OCI-LY3 (cell line): Measurements from ENCODE around the gene KRTAP5-4.
"Not testable (repeated sequence)": the region's sequence is repeated elsewhere in the genome, so short reads cannot be mapped to it uniquely, and the experiment has no call there.

Source experiments
- H2AFZ ChIP-seq: fragments of 200-600, 300-600 bp; shearing (Covaris generic); 2 replicates; pipeline ENCODE4 v1.6.0; 2014; ENCODE audit warnings: antibody characterized with exemption, low read depth, low read length
- H3K27ac ChIP-seq: fragments of 200-600, 300-600 bp; sonication (generic); 2 replicates; pipeline ENCODE4 v1.5.1; 2014; ENCODE audit warnings: mild to moderate bottlenecking, low read length, moderate library complexity, mixed read lengths
- H3K27me3 ChIP-seq: fragments of 200-600, 300-600 bp; sonication (generic); 2 replicates; pipeline ENCODE4 v1.6.1; 2014; ENCODE audit warnings: low read depth, low read length, mixed read lengths
- H3K36me3 ChIP-seq: fragments of 200-600, 300-600 bp; sonication (generic); replicated peaks from 2 replicates; pipeline ENCODE3; 2014; ENCODE audit warnings: low read depth, low read length, mixed read lengths
- H3K4me1 ChIP-seq: fragments of 300-600, 200-600 bp; sonication (generic); 2 replicates; pipeline ENCODE4 v1.6.1; 2014; ENCODE audit warnings: low read length, mixed read lengths
- H3K4me2 ChIP-seq: fragments of 200-600, 300-600 bp; sonication (generic); 2 replicates; pipeline ENCODE4 v1.6.1; 2014; ENCODE audit warnings: low read length, mixed read lengths
- H3K4me3 ChIP-seq: fragments of 300-600, 200-600 bp; sonication (generic); 2 replicates; pipeline ENCODE4 v1.5.1; 2014; ENCODE audit warnings: antibody characterized with exemption, mild to moderate bottlenecking, low read length, moderate library complexity
- H3K79me2 ChIP-seq: fragments of 300-600, 200-600 bp; shearing (Covaris generic); 2 replicates; pipeline ENCODE4 v1.6.1; 2014; ENCODE audit warnings: mild to moderate bottlenecking, low read length, mixed read lengths
- H3K9ac ChIP-seq: fragments of 300-600, 200-600 bp; shearing (Covaris generic); 2 replicates; pipeline ENCODE4 v1.6.0; 2014; ENCODE audit warnings: mild to moderate bottlenecking, low read length, moderate library complexity
- H3K9me3 ChIP-seq: fragments of 200-600, 300-600 bp; shearing (Covaris generic); 2 replicates; pipeline ENCODE4 v1.6.1; 2014; ENCODE audit warnings: low read length, mixed read lengths; ENCODE audit not compliant: insufficient read depth
- H4K20me1 ChIP-seq: fragments of 200-600, 300-600 bp; sonication (generic); 2 replicates; pipeline ENCODE4 v1.6.1; 2016; ENCODE audit warnings: low read length, mixed read lengths; ENCODE audit not compliant: insufficient read depth
- EZH2phosphoT487 ChIP-seq: fragments of 200-600 bp; shearing (Covaris generic); IDR thresholded peaks from 2 replicates; pipeline ENCODE4 v1.6.1; 2018; ENCODE audit warnings: antibody characterized with exemption, mixed run types, low read depth
- TF ChIP-seq, protein P1 (sequence below): fragments of 200-600, 300-600 bp; sonication (generic); IDR thresholded peaks from 2 replicates; pipeline ENCODE4 v1.5.1; 2014; ENCODE audit warnings: antibody characterized with exemption, low read length, low read depth

KRTAP5-4 gene

DNA sequence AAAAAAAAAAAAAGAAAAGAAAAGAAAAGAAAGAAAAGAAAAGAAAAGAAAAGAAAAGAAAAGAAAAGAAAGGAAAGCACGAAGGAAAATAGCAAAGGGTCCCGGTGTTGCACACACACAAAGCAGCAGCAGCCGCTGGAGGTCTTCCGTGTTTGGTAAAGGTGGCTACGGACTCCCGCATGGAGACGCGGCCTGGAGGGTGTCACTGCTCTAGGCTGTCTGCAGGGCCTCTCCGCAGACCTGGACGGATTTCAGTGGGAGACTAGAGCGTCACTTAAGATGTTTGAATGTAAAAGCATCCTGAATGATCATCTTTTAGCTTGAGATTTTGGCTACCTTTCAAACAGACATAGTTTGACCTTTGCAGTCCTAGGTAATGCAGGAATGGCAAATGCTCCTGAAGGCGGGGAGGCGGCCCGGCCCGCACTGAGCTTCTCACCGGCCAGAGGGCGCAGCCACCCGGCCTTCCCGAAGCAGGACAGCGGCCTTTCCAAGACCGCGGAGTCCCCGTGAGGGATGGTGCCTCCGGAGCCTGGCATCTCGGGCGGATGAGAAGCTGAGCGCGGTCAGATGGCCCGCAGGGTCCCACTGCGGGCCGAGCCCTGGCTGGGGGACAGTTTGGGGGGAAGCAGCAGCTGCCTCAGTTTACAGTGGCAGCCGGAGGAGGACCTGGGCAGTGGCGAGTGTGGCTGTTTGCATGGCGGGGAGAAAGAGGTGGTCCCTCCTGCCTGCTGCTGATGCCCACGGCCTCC is 26.1 kb upstream of the KRTAP5-4 start:
- Histone ChIP-seq H3K79me2 (no peaks in the 10 kb centered on the region), H3K9ac (no peak overlapping the region), H2AFZ (no peak overlapping the region), H3K27me3 (peaks cover 36% of the 10 kb centered on the region), H3K4me3 (no peak overlapping the region), H3K27ac (no peak overlapping the region), H3K4me2 (no peak overlapping the region), H4K20me1 (no peaks in the 10 kb centered on the region), H3K9me3 (no peaks in the 10 kb centered on the region), H3K36me3 (no peaks in the 10 kb centered on the region), H3K4me1 (peaks cover 5% of the 10 kb centered on the region; the same call in 1 of the 2 replicates)
- TF ChIP-seq, protein P1, sequence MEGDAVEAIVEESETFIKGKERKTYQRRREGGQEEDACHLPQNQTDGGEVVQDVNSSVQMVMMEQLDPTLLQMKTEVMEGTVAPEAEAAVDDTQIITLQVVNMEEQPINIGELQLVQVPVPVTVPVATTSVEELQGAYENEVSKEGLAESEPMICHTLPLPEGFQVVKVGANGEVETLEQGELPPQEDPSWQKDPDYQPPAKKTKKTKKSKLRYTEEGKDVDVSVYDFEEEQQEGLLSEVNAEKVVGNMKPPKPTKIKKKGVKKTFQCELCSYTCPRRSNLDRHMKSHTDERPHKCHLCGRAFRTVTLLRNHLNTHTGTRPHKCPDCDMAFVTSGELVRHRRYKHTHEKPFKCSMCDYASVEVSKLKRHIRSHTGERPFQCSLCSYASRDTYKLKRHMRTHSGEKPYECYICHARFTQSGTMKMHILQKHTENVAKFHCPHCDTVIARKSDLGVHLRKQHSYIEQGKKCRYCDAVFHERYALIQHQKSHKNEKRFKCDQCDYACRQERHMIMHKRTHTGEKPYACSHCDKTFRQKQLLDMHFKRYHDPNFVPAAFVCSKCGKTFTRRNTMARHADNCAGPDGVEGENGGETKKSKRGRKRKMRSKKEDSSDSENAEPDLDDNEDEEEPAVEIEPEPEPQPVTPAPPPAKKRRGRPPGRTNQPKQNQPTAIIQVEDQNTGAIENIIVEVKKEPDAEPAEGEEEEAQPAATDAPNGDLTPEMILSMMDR, result no peak
- no peak for TF ChIP-seq EZH2phosphoT487

DNA sequence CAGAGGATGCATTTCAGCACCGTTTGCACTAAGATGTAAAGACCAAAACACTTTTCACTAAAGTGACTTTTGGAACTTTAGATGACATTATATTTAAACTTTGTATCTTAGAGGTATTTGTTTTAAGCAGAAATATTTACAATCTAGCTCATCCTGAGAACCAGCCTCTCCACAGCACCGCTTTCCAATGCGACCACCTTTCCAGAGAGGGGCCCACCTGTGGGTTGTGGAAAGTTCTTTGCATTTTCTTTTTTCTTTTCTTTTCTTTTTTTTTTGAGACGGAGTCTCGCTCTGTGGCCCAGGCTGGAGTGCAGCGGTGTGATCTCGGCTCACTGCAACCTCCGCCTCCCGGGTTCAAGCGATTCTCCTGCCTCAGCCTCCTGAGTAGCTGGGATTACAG is 24.6 kb upstream of the KRTAP5-4 start:
- not testable (repeated sequence) for H3K27ac ChIP-seq, H3K4me3 ChIP-seq, H3K4me1 ChIP-seq, H3K9ac ChIP-seq, H4K20me1 ChIP-seq, H3K36me3 ChIP-seq, H3K79me2 ChIP-seq, H2AFZ ChIP-seq, H3K4me2 ChIP-seq, H3K9me3 ChIP-seq
- peaks cover 30% of the 10 kb centered on the region for H3K27me3 ChIP-seq

DNA sequence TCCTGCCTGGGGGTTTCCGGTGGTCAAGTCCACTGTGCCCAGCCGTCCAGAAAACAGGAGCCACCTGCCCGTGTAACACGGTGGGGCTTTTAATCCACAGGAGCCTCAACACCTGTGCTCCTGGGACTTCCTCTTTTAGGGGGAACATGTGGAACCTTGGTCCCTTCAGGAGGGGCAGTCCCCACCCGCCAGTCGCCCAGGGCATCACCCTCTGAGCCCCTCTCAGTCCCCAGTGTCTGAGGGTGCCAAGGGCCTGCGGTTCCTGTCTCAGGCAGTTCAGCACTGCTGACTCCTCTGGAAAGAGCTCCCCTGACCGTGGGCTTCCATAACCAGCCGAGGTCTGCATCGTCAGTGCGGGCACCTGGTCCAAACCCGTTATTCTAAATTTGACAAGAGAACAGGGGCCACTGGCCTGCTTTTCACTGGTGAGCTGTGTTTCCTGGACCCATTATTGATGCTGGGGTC is 23.5 kb upstream of the KRTAP5-4 start:
- no peak overlapping the region for H2AFZ ChIP-seq
- no peak overlapping the region for H3K27ac ChIP-seq
- H4K20me1 ChIP-seq, result no peaks in the 10 kb centered on the region
- no peak overlapping the region for H3K4me2 ChIP-seq
- H3K79me2 ChIP-seq, result no peaks in the 10 kb centered on the region
- H3K4me3 ChIP-seq, result no peak overlapping the region
- H3K9me3 ChIP-seq, result no peaks in the 10 kb centered on the region
- peaks cover 5% of the 10 kb centered on the region; the same call in 1 of the 2 replicates for H3K4me1 ChIP-seq
- no peaks in the 10 kb centered on the region for H3K36me3 ChIP-seq
- TF ChIP-seq, protein P1, result no peak
- TF ChIP-seq EZH2phosphoT487, result no peak
- H3K27me3 ChIP-seq, result peaks cover 26% of the 10 kb centered on the region
- H3K9ac ChIP-seq, result no peak overlapping the region

DNA sequence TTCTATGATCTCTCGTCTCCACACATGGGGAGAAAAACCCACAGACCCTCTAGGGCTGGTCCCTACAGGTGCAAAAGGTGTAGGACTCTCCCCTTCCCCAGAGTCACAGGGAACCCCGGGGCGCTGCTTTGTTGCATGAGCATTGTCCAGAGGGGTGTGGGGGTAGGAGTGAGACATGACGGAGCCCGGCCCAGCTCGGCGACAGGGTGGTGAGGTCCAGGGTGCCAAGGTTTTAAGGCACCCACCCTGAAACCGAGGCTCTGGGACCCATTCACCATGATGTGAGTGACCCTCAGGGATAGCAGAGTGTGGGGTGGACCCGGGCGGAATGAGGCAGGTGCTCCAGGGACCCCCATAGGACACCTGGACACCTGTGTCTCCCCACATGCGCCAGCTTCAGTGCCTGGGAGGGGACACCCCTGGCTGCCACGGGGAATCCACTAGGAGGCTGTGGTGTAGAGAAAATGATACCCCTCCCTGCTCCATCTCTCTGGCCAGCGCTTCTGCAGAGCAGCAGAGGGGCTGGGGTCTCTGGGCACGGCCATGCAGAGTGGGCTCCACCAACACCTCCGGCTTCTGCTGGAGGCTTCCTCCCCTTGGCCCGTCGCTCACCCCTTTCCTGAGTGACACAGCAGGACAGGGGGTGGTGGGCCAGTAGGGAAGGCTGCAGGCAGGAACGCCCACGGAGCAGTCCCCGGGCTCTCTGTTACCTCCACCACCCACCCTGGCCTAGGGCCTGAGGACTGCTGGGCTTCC is 22.8 kb upstream of the KRTAP5-4 start:
- H3K4me2 ChIP-seq, result no peak overlapping the region
- no peak for TF ChIP-seq EZH2phosphoT487
- TF ChIP-seq, protein P1, result no peak

More for the DNA sequence above, 22.8 kb upstream of the KRTAP5-4 start:
- no peaks in the 10 kb centered on the region for H3K79me2 ChIP-seq
- no peaks in the 10 kb centered on the region for H3K36me3 ChIP-seq
- peaks cover 22% of the 10 kb centered on the region for H3K27me3 ChIP-seq
- H4K20me1 ChIP-seq, result no peaks in the 10 kb centered on the region
- no peak overlapping the region for H3K4me3 ChIP-seq
- H3K4me1 ChIP-seq, result peaks cover 5% of the 10 kb centered on the region; the same call in 1 of the 2 replicates
- no peak overlapping the region for H3K9ac ChIP-seq
- no peak overlapping the region for H2AFZ ChIP-seq
- H3K27ac ChIP-seq, result no peak overlapping the region
- H3K9me3 ChIP-seq, result no peaks in the 10 kb centered on the region
